ENCODE data around the gene STK10.

The STK10 gene

DNA sequence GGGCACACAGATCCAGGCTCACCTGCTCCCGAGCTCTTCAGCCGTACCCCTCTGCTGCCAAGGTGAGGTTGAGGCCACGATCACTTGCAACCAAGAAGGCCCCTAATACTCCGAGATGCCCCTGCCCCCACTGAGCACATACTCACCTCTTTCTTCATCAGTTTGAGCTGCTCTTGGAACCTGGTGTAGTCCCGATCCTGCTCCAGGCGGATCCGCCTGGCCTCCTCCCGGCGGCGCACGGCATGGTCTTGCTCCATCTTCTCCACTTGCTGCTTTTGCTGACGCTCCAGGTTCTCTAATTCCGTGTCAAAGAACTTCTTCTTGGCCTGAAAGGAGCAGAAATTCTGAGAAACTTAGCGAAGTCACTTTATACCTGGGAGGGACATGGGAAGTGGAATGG is 105.8 kb downstream of the STK10 start:
- no peak for DNase-seq

DNA sequence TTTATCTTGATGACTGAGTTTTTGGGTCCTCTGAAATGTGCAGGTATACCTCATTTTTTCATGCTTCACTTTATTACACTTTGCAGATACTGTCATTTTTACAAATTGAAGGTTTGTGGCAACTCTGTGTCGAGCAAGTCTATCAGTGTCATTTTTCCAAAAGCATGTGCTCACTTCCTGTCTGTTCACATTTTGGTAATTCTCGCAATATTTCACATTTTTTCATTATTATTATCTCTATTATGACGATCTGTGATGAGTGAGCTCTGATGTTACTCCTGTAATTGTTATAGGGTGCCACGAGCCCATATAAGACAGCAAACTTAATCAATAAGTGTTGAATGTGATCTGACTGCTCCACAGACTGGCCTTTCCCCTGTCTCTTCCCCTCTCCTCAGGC is 108.1 kb downstream of the STK10 start:
- DNase-seq, result no peak

DNA sequence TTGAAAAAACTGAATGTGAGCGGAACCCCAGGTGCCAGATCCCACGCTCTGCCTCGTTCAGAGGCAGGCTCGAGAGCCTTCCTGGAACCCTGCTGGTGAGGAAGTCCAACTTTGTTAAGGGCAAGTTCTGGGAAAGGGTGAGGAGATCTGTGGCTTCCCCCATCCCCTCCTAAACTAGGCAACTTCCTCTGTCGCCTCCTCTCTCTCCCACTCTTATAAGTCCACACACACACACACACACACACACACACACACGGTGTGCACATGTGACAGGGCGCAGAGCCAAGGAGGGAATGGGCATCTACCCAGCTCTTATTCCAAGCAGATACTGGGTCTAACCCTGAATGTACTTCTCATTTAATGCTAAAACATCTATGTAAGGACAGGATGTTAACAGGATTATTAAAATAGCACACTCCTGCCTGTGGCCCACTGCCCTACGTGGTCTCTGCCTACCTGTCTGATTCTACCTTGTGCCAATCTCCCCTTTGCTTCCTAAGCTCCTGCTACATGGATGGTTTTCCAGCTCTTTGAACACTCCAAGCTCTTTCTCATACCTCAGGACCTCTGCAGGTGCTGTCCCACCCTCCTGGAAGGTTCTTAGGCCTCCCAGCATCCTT is 109.2 kb downstream of the STK10 start:
- DNase-seq, result peak; percentile 55

DNA sequence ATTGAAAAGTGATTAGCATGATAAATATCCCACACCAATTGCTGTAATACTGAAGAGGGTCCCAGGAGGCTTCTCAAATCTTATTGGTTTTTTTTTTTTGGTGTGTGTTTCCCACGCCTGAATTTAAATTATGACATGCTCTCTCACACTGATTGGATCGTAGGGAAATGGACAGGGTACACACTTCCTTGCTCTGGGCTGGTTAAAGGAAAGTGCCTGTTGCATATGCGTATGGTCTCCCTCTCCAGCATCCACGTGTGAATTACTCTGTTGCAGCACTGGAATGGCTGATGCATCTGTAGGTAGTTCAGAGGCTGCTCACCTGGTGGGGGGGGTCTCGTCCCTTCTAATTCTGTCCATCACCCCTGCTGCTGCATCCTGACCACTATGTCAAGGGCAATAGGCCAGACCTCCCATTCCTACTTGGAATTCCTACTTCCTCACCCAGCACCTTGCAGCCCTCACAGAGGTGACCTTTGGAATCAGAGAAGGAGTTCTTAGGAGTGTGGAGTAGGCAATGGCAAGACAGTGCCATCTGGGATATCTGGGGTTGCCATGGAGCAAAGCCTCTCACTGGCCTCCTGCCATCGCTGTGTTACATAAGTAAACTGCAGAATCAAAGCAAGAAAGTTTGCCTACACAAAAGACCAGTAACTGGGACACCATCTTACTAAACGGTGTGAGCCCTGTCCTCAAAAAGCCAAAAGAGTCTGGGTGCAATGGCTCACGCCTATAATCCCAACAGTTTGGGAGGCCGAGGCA is 110.2 kb downstream of the STK10 start:
- DNase-seq, result no peak

DNA sequence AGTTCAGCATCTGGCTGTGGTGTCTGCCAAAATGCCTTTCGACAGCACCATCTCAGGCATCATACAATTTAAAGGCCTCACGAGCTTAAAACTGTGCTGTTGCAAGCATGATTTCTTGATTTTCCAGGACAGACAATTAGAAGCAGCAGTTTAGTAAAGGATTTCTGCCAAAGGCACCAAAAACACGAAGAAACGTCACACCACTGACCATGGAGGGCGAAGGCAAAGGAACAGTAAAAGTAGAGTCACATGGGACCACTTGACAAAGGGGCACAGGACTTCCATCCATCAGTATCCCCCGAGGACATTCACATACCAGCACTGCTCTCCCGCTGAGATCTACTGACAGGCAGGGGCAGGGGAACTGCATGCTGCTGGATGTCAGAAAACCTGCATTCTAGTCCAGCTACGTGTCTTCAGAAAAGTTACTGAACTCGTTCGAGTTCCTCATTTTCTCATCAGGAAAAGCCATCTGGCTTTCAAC is 111.2 kb downstream of the STK10 start:
- no peak for DNase-seq

DNA sequence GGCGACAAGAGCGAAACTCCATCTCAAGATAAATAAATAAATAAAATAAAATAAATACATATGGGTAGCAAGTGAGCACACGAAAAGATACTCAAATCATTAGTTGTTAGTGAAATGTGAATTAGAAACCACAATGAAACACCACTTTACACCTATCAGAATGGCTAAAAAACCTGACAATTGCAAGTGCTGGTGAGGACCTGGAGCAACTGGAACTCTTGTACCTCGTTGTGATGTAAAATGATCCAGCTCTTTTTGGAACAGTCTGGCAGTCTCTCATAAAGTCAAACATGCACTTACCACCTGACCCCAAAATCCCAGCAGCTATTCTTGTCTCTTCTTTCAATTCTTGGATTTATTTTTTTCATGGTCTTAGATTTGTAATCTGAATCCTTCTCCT is 112.4 kb downstream of the STK10 start:
- no peak for DNase-seq

DNA sequence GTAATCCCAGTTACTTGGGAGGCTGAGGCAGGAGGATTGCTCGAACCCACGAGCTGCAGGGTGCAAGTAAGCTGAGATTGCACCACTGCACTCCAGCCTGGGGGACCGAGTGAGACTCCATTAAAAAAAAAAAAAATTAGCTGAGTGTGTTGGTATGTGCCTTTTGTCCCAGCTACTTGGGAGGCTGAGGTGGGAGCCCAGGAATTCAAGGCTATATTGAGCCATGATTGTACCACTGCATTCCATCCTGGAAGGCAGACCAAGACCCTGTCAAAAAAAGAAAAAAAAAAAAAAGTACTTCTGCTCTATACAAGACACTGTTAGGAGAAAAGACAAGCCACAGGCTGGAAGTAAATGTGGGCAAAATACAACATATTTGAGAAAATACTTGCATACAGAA is 113.1 kb downstream of the STK10 start:
- DNase-seq, result no peak

DNA sequence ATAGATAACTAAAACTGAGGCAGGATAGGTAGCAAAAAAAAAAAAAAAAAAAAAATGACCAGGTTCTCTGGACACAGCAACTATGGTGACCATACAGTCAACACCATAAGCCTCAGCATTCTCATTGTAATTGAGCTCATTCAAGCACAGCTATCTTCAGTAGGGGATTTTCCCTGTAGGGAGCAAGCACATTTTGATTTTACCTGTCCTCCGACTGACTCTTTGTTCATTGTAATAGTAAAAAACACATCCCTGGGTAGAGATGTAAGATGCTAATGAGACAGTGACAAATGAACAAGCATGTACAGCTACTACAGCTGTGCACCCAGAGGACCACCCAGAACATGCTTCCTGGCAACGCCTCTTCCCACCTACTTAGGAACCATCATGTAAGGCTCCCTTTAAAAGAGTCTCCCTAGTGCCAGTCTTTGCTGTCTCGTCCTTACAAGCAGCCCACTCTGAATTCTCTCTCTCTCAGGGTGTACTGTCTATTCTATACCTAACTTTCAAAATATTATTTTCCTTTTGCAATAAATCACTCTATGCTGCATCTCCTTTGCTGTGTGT is 116.6 kb downstream of the STK10 start:
- DNase-seq, result no peak

DNA sequence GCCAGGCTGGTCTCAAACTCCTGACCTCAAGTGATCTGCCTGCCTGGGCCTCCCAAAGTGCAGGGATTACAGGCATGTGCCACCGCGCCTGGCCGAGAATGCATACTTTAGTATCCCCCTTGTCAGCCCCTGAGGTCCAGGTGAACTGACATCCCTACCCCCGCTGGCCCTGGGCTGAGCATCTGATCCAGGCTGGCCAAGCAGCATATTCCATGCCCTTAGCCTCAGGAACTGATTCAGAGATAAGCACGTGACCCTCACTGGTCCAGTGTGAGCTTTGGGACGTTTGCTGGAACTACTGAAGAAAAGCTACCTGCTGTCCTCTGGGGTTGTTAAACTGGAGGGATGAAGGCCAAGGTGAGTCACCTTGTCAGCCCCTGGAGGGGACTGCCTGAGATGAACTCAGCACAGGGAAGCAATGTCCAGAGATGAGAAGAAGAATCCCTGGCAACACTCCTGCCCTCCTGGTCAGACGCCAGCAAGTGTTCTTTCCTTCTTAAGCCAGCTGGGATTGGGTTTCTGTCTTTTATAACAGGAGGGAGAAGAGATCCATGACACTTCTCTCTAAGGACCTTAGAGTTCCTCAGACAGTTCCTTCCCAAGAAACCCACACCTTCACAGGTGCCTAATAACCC is 122.5 kb downstream of the STK10 start:
- DNase-seq, result no peak

DNA sequence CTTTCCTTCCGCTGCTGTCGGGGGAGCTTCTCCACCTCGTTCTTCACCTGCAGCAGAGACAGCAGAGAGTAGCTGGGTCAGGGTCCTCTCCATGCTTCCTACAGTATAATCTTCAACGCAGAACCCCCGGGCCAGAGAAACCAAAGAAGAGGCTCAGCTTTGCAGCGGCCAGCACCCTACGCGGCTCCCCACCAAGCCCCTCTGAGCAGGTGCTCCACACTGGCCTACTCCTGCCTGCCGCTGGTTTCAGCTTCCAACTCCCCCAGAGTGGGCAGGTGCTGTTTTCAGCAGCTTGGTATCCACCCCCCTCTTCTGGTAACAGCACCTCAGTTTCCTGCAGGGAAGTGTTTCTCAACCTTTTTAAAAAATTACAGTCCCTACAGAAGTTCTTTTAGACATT is 123.3 kb downstream of the STK10 start:
- DNase-seq, result no peak

DNA sequence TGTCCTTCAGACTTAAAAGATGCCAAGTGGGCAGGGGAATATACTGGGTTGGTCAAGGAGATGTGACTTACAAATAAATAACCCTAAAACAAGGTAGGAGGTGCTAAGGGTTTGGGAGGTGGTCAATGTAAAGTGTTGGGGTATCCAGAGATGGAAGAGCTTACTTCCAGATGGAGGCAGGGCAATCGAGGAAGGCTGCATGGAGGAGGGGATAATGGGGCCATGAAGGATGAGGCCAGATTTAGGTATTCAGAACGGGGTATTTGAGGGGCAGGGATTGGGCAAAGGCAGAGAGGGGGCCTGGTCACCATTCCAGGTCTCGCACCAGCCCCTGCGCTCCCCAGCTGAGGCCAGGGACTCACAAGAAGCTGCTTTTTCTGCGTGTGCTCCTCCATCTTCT is 123.7 kb downstream of the STK10 start:
- no peak for DNase-seq

DNA sequence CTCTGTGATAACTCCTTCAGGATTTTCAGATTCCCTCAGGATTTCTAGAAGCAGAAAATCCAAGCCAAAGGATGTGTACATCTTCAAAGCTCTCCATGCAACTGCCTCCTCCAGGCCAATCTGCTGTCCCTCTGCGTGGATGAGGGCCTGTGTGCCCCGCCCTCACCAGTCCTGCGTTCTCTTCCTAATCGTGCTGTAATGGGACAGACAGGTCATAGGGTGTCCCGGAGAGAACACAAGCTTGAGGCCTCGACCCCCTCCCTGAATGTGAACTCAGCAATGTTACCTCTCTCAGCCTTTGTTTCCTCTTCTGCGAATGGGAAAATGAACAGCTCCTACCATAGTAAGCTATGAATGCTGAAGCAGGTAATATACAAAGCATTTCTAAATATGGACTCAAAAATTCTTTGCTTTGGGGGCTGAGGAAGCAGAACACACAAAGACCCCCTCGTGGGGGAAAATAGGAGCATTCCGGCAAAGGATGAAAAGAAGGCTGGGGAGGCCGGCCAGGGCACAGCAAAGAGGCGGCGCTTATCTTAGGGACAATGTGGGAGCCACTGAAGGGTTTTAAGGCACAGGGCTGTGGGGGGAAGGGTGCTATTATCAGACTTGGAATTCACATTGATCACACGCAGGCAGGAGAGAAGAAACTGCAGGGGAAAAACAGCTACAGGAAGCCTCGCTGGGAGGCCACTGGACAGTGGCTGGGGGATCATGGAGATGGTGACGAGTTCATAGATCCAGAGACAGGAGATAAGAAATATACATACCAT is 124.4 kb downstream of the STK10 start:
- DNase-seq, result no peak

DNA sequence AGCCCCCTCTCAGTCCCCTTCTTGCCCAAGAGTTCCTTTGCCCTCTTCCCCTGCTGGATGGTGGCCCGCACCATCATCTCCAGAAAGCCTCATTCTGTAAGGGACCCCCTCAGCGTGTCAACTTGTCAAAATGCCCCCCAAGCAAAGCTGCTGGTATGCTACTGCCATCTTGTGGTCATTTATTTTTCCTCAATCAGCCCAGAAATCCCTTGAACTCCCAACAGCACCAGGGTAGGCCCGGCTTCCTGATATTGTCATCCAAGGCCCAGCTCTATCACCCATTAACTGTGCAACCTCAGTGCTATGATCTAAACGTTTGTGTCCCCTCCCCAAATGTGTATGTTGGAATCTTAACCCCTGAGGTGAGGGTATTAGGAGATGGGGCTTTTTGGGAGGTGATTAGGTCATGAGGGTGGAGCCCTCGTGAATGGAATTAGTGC is 128.3 kb downstream of the STK10 start:
- DNase-seq, result no peak

DNA sequence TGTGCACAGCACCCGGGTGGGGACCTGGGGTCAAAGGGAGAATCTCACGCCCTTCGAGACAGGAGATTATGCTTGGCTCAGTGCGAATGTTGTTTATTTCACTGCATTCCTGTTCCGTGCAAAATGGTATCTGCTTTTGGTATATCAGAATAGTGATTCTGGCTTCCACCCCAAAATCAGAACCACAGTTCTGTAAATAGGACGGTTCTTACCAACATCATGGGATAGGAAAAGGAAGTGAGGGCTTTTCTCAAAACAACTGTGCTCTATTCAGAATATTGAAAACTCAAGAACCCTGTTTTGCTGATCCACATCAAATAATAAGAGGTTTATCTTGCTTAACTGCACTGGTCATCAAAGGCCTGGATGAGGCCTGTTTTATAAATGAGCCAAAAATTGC is 129.9 kb downstream of the STK10 start:
- DNase-seq, result no peak

DNA sequence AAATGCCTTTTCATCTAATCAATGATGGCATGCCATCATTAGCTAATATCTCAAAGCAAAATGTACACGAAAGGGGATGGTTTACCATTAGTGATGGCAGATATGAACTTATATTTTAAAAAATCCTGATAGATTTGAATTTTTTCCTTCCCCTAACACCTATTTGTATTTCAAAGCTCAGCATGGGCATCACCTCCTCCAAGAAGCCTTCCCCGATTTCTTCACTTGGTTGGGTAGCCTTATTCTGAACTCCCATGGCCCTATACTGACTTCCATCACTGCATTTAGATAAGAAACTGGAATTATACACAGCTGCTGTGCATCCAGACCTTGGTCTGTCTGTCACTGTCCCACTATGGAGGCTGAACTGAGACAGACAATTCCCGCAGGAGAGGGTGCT is 132.0 kb downstream of the STK10 start:
- DNase-seq, result no peak

DNA sequence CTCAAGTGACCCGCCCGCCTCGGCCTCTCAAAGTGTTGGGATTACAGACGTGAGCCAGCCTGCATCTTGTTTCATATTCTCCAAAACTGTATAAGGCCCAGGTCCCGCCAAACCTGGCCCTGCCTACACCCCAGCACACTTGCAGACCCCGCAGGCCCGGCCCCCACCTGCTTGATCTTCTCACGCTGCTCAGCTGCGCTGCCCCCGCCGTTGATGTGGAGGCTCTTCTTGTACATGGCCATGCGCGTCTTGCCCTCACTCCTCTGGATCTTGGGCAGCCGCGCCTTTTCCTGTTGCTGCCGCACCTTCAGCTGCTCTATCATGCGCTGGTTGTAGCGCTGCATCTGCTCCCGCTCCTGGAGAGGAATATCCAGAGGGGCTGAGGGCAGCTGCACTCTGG is 132.6 kb downstream of the STK10 start:
- DNase-seq, result no peak

DNA sequence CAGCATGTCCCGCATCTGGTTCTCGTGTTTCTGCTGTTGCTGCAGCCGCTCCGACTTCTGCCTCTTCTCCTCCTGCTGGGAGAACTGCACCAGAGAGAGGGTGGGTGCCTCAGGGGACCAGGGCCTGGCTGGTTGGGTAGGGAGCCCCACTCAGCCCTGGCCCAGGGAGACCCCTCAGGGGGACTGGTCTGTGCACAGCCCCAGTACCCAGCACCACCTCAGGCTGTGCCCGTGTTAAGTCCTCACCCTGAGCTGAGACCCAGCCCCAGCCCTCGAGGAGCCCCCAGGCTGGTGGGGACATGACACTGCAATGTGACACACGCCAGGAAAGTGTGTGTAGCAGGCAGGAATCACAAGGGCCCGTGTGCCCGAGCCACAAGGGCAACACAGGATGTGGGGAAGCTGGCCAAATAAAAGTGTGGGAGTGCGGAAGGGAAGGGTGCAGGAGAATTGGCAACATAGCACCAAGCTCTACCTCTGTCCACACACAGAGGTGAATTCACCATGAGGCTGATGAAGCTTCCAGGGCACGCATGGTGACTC is 133.3 kb downstream of the STK10 start:
- no peak for DNase-seq

DNA sequence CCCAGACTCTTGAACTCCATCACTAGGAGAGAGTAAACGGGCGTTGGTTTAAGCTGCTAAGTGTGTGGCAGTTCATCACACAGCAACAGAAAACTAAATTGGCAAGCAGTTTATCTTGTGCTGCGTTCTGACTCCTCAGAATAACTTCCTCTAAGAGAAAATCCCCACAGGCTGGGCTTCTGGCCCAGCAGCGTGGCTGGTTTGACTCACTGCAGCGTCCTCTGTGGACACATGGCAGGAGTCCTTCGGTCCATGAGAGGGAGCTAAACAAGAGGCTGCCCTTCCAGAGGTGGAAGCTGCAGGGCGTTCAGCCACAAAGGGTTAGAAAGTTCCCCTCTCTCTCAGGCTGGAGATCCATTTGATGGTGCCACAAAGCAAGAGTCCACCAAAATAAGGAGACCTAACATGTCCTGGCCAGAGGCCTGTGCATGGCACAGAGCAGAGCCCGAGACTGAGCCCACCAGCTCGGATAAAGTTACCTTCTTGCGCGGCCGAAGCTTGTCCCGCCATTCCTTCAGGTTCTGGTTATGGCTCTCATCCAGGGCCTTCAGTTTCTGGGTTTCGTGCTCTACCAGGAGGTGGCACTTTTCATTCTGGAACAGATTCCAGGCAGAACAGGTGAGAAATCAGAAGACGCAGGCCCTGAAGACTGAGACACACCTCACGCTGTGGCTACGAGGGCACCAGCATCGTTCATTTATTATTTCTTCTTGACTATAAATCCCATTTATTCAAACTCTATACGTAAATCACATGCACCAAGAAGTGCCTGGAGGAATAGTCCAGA is 135.4 kb downstream of the STK10 start:
- no peak for DNase-seq

DNA sequence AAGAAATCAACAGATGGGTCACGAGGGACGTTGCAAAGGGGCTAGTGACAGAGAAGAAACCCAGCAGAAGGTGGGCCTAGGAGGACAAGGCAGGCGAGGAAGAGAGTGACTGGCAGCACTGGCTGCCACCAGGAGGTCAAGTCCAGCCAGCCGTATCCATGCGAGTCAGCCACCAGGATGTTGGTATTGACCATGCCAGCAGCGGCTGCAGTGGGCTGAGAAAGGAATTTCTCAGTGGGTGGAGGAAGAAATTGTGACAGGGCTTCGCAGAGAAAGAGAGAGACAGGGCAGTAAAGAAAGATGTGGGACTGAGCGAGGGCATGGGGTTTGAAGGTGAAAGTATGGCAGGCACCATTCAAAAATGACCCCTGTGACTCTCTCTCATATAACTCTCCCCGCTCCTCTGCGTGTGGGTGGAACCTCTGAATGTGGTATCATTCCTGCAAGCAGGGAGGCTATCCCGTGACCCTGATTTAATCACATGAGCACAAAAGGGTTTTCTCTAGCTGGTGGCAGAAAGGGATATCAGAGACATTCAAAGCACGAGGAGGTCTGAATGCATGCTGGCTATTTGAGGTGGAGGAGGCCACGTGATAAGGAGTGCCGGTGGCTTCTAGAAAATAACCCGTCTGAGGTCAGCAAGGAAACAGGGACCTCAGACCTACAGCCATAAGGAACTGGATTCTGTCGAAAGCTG is 136.2 kb downstream of the STK10 start:
- no peak for DNase-seq

DNA sequence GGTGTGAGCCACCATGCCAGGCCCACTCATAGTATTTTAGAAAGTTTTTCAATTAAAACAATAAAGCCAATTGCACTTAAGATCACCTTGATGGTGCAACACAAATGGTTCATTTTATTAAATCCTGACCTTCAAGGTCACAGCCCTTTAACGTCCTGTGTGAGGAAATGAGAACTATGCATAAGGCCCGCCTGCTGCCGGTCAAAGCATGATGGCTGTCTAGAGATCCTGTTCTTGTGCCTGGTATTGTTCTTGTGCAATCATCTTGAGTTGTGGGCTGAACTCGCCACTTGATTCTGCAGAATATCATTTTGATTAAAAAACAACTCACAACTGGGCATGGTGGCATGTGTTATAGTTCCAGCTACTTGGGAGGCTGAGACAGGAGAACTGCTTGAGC is 137.9 kb downstream of the STK10 start:
- DNase-seq, result no peak

DNA sequence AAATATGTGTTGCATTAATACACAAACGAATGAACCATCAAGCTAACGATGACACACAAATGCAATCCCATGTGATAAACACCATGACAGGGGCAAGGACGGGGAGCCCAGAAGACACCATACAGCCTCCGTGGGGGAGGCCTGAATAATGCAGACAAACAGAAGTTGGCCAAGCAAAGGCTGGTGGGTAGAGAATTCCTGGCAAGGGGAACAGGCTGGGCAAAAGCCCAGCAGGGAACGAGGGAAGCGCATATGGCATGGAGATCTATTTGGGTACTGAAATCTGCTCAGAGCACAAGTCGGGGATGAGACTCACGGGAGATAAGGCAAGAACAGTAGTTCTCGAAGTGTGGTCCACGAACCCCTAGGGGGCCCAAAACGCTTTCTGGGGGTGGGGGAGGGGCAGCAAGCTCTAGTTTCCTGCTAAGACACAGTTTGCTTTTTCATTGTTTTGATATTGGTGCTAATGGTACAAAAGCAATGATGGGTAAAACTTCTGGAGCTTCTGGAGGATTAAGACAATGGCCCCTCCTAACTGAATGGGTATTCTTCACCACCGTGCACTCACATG is 138.7 kb downstream of the STK10 start:
- DNase-seq, result no peak

Measured in NCI-H2029 (cell line).